Renal cortical epithelial cell (primary cell): ENCODE results near the gene GJA3. TPM values are rescaled to one million over a fixed set of nuclear protein-coding genes. Genes with fewer than 3 reads are reported as not detected.
A peak's percentile ranks its signal among the peaks of the same experiment; 100 is the strongest.
"Not testable (repeated sequence)": the region's sequence is repeated elsewhere in the genome, so short reads cannot be mapped to it uniquely, and the experiment has no call there.

Experiments
- DNase-seq: peaks from one replicate; pipeline ENCODE4 v3.0.0-alpha.2; 2011; ENCODE audit warnings: low read depth
- total RNA-seq: library from RNA; depleted of rRNA; stranded (reverse); fragments of >200 nt; gene quantifications from 2 replicates; pipeline ENCODE4 v1.2.3, GENCODE V29; 2014

Gene GJA3
- total RNA-seq, 1 donor from 2014 or later: 0.05 TPM

DNA sequence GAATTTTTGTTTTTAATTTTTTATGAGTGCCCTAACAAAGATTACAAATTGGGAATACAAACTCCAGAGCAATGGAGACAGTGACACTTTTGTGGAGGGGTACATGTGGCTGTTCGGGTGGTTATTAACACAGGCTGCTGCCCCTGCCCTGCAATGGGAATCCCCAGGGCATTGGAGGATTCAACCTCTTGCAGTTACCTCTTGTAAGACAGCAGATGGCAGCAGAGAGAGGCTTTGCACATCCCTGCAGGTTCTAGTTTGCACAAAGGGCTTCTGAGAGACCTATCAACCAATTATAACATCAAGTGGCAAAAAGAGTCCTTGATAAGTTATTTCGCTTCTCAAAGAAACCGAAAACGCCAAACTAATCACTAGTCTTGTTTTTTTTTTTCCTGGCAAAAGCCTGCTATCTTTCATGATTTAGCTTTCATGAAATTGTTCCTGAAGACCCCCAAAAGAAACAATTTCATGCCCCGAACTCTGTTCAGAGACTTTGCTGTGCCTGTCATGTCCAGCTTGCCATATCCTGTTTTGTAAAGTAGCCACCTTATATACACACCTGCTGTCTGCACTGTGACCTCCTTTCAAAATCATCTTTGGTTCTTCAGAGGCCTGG lies 21.5 kb upstream of the GJA3 start:
- peak; percentile 75 for DNase-seq

DNA sequence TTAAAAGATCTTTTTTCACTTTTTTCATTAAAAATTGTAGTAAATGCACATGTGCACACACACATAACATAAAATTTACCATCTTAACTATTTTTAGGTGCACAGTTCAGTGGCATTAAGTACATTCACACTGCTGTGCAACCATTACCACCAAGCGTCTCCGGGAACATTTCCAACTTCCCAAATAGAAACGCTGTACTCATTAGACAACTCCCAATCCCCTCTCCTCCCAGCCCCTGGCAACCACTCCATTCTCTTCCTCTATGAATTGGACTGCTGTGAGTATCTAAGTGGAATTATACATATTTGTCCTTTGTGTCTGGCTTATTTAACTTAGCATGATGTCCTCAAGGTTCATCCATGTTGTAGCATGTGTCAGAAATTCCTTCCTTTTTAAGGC lies 20.3 kb upstream of the GJA3 start:
- DNase-seq: no peak

GRCh38 chr13:20178156-20178555 lies 17.3 kb upstream of the GJA3 start:
- DNase-seq: no peak

- DNase-seq: no peak
Measured at GRCh38 chr13:20177049-20177831, 16.4 kb upstream of the GJA3 start.

GRCh38 chr13:20175907-20176652 lies 15.2 kb upstream of the GJA3 start:
- DNase-seq: no peak

- no peak for DNase-seq
Measured at GRCh38 chr13:20175406-20175794, 14.5 kb upstream of the GJA3 start.

DNA sequence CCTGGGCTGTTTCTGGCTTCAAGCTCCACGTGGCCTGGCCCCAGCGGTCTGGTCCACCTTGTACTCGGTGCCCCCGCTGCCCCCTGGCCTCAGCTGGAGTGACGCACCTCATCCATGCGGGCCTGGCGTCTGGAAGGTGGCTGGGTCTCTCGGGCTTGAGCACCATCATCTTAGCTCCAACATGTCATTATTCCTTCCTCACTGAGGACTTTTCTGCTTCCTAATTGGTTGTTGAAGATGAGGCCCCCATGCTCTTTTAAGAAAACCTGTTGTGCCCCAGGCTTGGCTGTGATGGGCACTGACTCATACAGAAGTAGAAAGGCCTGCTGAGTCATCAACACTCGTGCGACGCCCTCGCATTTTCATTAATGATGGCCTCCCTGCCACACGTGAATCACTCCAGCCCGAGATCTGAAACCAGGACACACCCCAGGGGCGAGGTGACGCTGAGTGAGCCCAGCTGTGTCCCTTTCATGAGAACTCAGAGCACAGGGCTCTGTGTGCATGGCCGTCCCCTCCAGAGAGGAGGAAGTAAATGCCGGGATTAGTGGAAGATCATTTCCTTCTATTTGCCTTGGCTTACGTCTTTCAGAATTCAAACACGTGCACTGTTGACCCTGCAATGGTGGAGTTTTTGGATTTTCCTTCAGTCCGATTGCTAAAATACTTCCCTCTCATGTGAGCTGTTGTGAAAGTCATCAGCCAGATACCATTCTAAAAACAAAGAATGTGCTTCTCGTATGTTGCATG lies 14.0 kb upstream of the GJA3 start:
- peak; percentile 94 for DNase-seq

DNA sequence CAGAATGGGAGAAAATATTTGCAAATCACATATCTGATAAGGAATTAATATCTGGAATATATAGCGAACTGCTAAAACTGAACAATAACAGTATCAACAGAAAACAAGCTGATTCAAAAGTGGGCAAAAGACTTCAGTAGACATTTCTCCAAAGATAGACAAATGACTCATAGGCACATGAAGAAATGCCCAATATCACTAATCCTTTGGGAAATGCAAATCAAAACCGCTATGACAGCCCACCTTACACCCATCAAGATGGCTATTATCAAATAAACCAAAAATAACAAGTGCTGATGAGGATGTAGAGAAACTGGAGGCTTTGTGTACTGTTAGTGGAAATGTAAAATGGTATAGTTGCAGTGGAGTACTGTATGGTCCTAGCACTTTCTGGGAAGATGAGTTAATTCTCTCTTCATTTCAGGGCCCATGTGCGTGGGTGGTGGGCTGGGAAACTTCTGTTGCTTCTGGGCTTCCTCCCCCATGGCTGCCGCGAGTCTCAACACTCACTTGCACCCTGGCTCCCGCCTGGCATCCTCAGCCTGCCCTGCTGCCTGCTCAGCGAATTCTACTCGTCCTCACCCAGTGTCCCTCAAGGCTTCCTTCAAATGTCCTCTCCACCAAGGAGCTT lies 12.4 kb upstream of the GJA3 start:
- DNase-seq: no peak

DNA sequence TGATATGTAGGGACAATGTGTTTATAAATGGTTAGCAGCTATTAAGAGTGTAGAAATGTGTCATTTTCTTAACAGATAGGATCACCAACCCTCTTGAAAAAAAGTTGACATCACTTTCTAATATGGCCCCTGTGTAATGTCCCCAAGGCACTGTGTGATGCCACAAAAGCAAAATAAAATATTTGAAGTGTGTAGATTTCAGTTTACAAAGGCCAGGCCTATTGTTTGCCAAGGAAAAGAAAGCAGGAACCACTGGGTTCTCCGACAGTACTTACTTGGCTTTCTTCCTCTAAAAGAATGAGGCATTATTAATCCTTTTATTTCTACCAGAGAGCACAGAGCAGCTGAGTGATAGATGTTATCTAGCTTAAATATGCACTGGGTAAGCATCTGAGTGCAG lies 10.5 kb upstream of the GJA3 start:
- no peak for DNase-seq

DNA sequence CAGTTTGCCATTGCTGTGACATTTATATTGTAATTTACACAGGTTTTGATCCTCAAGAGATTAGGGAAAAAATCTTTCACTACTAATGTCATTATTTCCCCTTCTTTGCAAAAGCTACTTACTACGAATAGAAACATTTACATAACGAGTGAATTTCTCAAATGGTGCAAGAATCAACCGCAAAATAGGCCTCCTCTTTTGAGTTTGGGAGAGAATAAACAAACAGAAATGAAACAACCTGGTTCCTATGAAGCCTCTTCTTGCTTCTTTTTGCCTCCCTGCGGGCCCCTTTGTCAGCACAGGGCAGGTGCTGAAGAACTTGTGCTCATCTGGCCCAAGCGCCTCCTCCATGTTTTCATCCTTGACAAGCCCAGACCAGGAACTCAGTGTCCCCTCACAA lies 10.1 kb upstream of the GJA3 start:
- no peak for DNase-seq

- no peak for DNase-seq
Measured at GRCh38 chr13:20168396-20168795, 7.5 kb upstream of the GJA3 start.

DNA sequence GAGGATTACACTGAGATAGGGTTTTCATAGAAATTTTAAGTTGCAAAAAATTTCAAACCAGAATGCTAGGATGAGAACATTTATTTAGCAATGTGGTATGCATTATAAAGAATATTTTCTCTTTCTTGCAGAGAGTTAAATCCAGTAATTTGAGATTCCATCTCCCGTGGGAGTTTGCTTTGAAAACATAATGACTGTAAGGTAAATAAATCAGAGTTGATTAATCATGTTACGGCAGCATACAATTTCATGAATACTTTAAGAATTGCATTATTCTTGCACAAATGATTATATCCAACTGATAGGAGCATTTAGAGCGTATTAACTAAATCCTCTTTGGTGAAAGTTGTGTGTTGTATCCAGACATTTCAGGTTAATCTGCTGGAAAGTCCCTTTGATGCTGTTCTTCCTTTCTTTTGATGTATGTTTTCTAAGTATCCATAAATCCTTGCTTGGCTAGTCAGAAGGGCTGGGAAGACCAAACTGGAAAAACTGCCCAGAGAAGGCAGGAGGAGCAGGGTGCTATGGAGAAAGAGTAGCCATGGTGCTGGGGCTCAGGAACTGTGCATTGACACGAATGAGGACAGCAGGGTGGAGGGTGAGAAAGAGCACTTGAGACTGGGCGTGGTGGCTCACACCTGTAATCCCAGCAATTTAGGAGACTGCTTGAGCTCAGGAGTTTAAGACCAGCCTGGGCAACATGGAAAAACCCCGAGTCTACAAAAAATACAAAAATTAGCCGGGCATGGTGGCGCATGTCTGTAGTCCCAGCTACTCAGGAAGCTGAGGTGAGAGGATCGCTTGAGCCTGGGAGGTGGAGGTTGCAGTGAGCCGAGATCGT lies 4.8 kb upstream of the GJA3 start:
- DNase-seq: no peak

DNA sequence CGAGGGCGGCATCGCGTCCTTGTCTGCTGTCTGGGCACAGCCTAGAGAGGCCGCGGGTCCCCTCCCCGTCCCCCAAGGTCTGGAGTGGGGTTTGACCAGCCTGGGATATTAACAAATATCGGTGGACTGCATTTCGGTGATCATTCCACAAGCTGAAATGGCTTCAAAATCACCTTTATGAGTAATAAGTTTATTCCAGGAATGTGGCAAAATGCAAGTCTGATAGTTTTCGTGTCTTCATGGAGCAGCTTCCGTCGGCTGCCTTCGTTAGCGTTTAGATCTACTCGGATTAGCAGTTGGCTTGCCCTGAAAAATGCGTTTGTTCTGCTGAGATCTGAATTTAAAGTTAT lies 1.1 kb upstream of the GJA3 start:
- DNase-seq: no peak

- no peak for DNase-seq
Measured at GRCh38 chr13:20161275-20161950, 561 bp upstream of the GJA3 start.

- no peak for DNase-seq
Measured at GRCh38 chr13:20159646-20160305, 1.1 kb downstream of the GJA3 start.

GRCh38 chr13:20157151-20157796 lies 3.6 kb downstream of the GJA3 start:
- no peak for DNase-seq

DNA sequence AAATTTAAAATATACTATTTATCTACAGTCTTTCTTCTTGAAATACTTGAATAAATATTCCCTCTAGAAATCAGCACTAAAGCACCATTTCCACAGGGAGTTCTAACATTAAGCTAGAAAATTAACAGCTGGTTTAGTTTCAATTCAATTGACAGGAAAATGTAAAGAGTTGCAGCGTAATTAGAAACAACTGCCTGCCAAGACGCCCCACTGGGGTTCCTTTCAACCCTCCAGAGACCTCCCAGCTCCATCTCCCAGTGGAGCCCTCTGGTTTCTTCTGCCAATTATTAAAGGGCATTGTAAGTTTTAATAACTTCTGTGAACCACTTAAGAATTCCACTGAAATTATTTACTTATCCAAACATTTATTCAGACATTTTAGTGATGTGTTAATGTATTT lies 4.2 kb downstream of the GJA3 start:
- no peak for DNase-seq

- not testable (repeated sequence) for DNase-seq
Measured at GRCh38 chr13:20153290-20153689, 7.6 kb downstream of the GJA3 start.

GRCh38 chr13:20151612-20152011 lies 9.2 kb downstream of the GJA3 start:
- DNase-seq: no peak
